HG03521 (cell line): ENCODE measurements around the gene MCF2L2.

Experiments
- ATAC-seq: cut with Tn5 transposase; IDR thresholded peaks from one replicate; pipeline ENCODE4 v1.9.1; 2021; ENCODE audit warnings: mild to moderate bottlenecking, moderate library complexity; ENCODE audit not compliant: unreplicated experiment

MCF2L2 gene

GRCh38 chr3:183401678-183402077, 26.7 kb downstream of the MCF2L2 start:
- ATAC-seq = no peak

- ATAC-seq = no peak
These were observed 28.1 kb downstream of the MCF2L2 start for GRCh38 chr3:183400352-183400751.

- ATAC-seq = no peak
These were observed 31.6 kb downstream of the MCF2L2 start for GRCh38 chr3:183396662-183397391.

- no peak for ATAC-seq
These were observed 34.3 kb downstream of the MCF2L2 start for GRCh38 chr3:183394150-183394549.

GRCh38 chr3:183393625-183394024, 34.8 kb downstream of the MCF2L2 start:
- ATAC-seq = no peak

GRCh38 chr3:183392186-183393034, 36.0 kb downstream of the MCF2L2 start:
- no peak for ATAC-seq

GRCh38 chr3:183391460-183391859, 37.0 kb downstream of the MCF2L2 start:
- no peak for ATAC-seq

GRCh38 chr3:183390844-183391243, 37.6 kb downstream of the MCF2L2 start:
- ATAC-seq = no peak

GRCh38 chr3:183388213-183388895, 40.1 kb downstream of the MCF2L2 start:
- ATAC-seq = no peak

- ATAC-seq = no peak
These were observed 40.6 kb downstream of the MCF2L2 start for GRCh38 chr3:183387797-183388196.

- ATAC-seq = no peak
These were observed 41.8 kb downstream of the MCF2L2 start for GRCh38 chr3:183386651-183387050.

GRCh38 chr3:183385698-183386613, 42.5 kb downstream of the MCF2L2 start:
- ATAC-seq = peak; percentile 71

- no peak for ATAC-seq
These were observed 46.7 kb downstream of the MCF2L2 start for GRCh38 chr3:183381673-183382072.

- no peak for ATAC-seq
These were observed 47.2 kb downstream of the MCF2L2 start for GRCh38 chr3:183381179-183381578.

GRCh38 chr3:183378951-183379350, 49.5 kb downstream of the MCF2L2 start:
- ATAC-seq = no peak

- ATAC-seq = no peak
These were observed 49.9 kb downstream of the MCF2L2 start for GRCh38 chr3:183378545-183378944.

GRCh38 chr3:183378008-183378407, 50.4 kb downstream of the MCF2L2 start:
- no peak for ATAC-seq

GRCh38 chr3:183377307-183377959, 51.0 kb downstream of the MCF2L2 start:
- ATAC-seq = no peak

- no peak for ATAC-seq
These were observed 52.6 kb downstream of the MCF2L2 start for GRCh38 chr3:183375787-183376186.

- ATAC-seq = no peak
These were observed 53.1 kb downstream of the MCF2L2 start for GRCh38 chr3:183375337-183375736.
